Brain microvascular endothelial cell (primary cell): ENCODE results near the gene GPI.

Source experiments
- DNase-seq: peaks from one replicate; pipeline ENCODE4 v3.0.0-alpha.2; 2020
- H3K27ac ChIP-seq: fragments of 250-450 bp; sonication (Bioruptor Pico); 2 replicates; pipeline ENCODE4 v1.5.1; 2020; ENCODE audit warnings: mild to moderate bottlenecking, moderate library complexity
- H3K27me3 ChIP-seq: fragments of 250-450 bp; sonication (Bioruptor Pico); replicated peaks from 2 replicates; pipeline ENCODE4 v1.5.1; 2020; ENCODE audit warnings: mild to moderate bottlenecking
- H3K36me3 ChIP-seq: fragments of 250-450 bp; sonication (Bioruptor Pico); replicated peaks from 2 replicates; pipeline ENCODE4 v1.5.1; 2020; ENCODE audit warnings: mild to moderate bottlenecking
- H3K4me3 ChIP-seq: 2 replicates; pipeline ENCODE4 v1.5.1; 2011; ENCODE audit warnings: low read depth, mild to moderate bottlenecking, control low read depth, low read length, moderate library complexity
- CTCF ChIP-seq: IDR thresholded peaks from 2 replicates; pipeline ENCODE4 v1.5.1; 2011; ENCODE audit warnings: low read depth, mild to moderate bottlenecking, moderate library complexity, low read length, control low read depth, inconsistent platforms; ENCODE audit errors: missing control alignments
- in situ Hi-C: cut with HindIII; loops from 2 replicates; pipeline ENCODE4 v1.10.0; 2017; ENCODE audit warnings: low sequenced_read_pairs, low pct_ligation_motif_present

Gene GPI

GRCh38 chr19:34429553-34429952, 64.6 kb downstream of the GPI start:
- in situ Hi-C loops, result no loop called here
- DNase-seq, result no peak
- TF ChIP-seq CTCF, result no peak
- H3K27ac ChIP-seq, result no peak overlapping the region
- peaks cover 7% of the 10 kb centered on the region for H3K36me3 ChIP-seq
- no peaks in the 10 kb centered on the region for H3K27me3 ChIP-seq
- H3K4me3 ChIP-seq, result peak overlapping the region; percentile 94

- Histone ChIP-seq H3K36me3 (peaks cover 16% of the 10 kb centered on the region), H3K27ac (peak overlapping the region; percentile 53), H3K27me3 (no peaks in the 10 kb centered on the region), H3K4me3 (no peak overlapping the region)
- in situ Hi-C loops, result no loop called here
- TF ChIP-seq CTCF, result peak; percentile 84
- DNase-seq, result peak; percentile 41
These were observed 66.0 kb downstream of the GPI start for GRCh38 chr19:34430738-34431625.

GRCh38 chr19:34431681-34432402, 66.8 kb downstream of the GPI start:
- H3K27ac ChIP-seq, result peak overlapping the region; percentile 63
- no peak overlapping the region for H3K4me3 ChIP-seq
- DNase-seq, result peak; percentile 24
- in situ Hi-C loops, result no loop called here
- no peak for TF ChIP-seq CTCF
- no peaks in the 10 kb centered on the region for H3K27me3 ChIP-seq
- H3K36me3 ChIP-seq, result peaks cover 21% of the 10 kb centered on the region

GRCh38 chr19:34432797-34433196, 67.8 kb downstream of the GPI start:
- no peak for TF ChIP-seq CTCF
- in situ Hi-C loops, result no loop called here
- peaks cover 30% of the 10 kb centered on the region for H3K36me3 ChIP-seq
- DNase-seq, result peak; percentile 18
- H3K27me3 ChIP-seq, result no peaks in the 10 kb centered on the region
- no peak overlapping the region for H3K4me3 ChIP-seq
- peak overlapping the region; percentile 63 for H3K27ac ChIP-seq

GRCh38 chr19:34436716-34437115, 71.7 kb downstream of the GPI start:
- TF ChIP-seq CTCF, result no peak
- DNase-seq, result peak; percentile 72
- Histone ChIP-seq H3K4me3 (no peak overlapping the region), H3K36me3 (peaks cover 57% of the 10 kb centered on the region), H3K27me3 (no peaks in the 10 kb centered on the region), H3K27ac (peak overlapping the region; percentile 73)
- in situ Hi-C loops, result no loop called here
